Sigmoid colon (tissue), 4 donors: ENCODE measurements around the gene ACAD11.

Source experiments
- CTCF ChIP-seq, 4 experiments: fragments of 450-650 bp in 3 of 4; fragments of 200-600 bp in 1 of 4; IDR thresholded peaks; one replicate each; pipeline ENCODE4 v1.5.1; 2016 to 2019; ENCODE audit warnings: antibody characterized with exemption in 4 of 4, mild to moderate bottlenecking in 3 of 4, moderate library complexity in 2 of 4
- POLR2A ChIP-seq, 2 donors: fragments of 450-650 bp; IDR thresholded peaks; one replicate each; pipeline ENCODE4 v1.6.1; 2016; ENCODE audit warnings: antibody characterized with exemption in 2 of 2, mild to moderate bottlenecking in 2 of 2, moderate library complexity in 2 of 2
- POLR2AphosphoS5 ChIP-seq, 4 donors: sonication (generic); formaldehyde crosslinking; IDR thresholded peaks; one replicate each; pipeline ENCODE4 v1.6.1; 2017; ENCODE audit warnings: antibody characterized with exemption in 4 of 4

GRCh38 chr3:132694991-132695390 is 35.4 kb upstream of the ACAD11 start:
- no peak for TF ChIP-seq CTCF (IDR thresholded peaks at IDR 0.05)
- no peak for TF ChIP-seq POLR2A (IDR thresholded peaks at IDR 0.05)
- TF ChIP-seq POLR2AphosphoS5 (IDR thresholded peaks at IDR 0.05) = no peak
